AG09319 (cell line): ENCODE results near the gene CCDC102B.

ENCODE experiments used
- DNase-seq: peaks from one replicate; pipeline ENCODE4 v3.0.0-alpha.2; 2010; ENCODE audit warnings: low read depth; ENCODE audit errors: extremely low read depth
- TF ChIP-seq, protein P1 (sequence below): IDR thresholded peaks from 2 replicates; pipeline ENCODE4 v1.5.1; 2011; ENCODE audit warnings: low read depth, mild to moderate bottlenecking, inconsistent platforms, low read length, moderate library complexity

The CCDC102B gene

GRCh38 chr18:68797871-68798270 is at the start of gene CCDC102B:
CCDC102B (plus strand) TSS chr18:68798080; CDS start chr18:68836764, 38,684 bp downstream.
- peak; percentile 80 for DNase-seq
- TF ChIP-seq, protein P1, sequence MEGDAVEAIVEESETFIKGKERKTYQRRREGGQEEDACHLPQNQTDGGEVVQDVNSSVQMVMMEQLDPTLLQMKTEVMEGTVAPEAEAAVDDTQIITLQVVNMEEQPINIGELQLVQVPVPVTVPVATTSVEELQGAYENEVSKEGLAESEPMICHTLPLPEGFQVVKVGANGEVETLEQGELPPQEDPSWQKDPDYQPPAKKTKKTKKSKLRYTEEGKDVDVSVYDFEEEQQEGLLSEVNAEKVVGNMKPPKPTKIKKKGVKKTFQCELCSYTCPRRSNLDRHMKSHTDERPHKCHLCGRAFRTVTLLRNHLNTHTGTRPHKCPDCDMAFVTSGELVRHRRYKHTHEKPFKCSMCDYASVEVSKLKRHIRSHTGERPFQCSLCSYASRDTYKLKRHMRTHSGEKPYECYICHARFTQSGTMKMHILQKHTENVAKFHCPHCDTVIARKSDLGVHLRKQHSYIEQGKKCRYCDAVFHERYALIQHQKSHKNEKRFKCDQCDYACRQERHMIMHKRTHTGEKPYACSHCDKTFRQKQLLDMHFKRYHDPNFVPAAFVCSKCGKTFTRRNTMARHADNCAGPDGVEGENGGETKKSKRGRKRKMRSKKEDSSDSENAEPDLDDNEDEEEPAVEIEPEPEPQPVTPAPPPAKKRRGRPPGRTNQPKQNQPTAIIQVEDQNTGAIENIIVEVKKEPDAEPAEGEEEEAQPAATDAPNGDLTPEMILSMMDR, result no peak

DNA sequence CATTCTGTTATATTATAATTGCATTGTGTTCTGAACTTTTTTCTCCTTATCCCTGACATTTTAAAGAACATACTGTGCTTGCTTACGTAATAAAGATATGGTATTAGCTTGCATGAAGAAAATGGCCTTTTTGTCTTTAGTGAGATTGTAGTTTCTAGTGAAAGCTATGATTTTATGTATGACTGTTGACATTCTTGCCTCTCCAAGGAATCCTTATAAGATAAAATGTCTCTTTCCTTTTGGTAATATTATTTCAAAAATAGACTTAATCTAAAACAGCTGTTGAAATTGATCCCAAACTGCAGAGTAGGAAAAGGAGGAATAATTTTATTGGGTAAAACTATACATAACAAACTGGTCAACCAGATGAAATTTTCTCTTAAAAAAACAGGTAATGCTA is 40.8 kb upstream of the CCDC102B start:
- TF ChIP-seq, protein P1, result no peak
- no peak for DNase-seq

- TF ChIP-seq, protein P1, result no peak
These were observed 38.6 kb upstream of the CCDC102B start for GRCh38 chr18:68759308-68759707.

DNA sequence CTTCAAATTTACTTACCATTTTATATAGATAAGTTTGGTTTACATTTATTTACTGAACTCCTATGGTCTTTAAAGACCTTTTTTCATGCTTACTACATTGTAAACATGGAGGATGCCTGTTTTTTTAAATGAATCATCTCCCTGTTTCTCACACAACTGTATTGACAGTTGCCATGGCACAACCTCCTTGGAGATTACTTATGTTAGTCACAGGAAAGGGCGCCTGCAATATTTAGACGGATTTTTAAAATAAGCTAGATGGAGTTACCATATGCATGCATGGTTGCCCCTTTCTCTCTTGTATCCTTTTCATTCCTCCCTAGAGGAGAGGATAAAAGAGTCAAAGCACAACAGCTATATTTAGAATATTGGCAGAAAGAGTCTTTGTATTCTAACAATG is 34.8 kb upstream of the CCDC102B start:
- TF ChIP-seq, protein P1, result no peak

More at GRCh38 chr18:68759308-68759707, 38.6 kb upstream of the CCDC102B start:
- no peak for DNase-seq

GRCh38 chr18:68764016-68764415 is 33.9 kb upstream of the CCDC102B start:
- no peak for DNase-seq
- TF ChIP-seq, protein P1, result no peak

More for the DNA sequence above, 34.8 kb upstream of the CCDC102B start:
- DNase-seq, result no peak

DNA sequence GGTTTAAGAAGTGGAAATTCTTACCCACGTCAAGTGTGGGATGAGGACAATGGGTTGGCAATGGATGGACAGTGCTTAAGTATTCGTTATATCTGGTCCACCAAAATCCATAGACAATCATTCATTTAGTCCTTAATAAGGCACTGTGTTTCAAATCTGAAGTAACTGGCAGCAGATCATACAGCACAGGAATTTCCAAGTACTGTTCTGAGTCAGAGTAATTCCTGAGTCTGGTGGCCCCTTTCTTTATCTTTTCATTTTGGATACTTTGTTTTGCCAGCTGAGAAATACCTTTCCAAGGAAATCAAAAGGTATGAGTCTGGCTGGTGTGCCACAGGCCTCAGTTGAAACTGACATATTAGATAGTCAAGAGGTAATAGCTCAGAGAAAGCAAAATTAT is 31.4 kb upstream of the CCDC102B start:
- TF ChIP-seq, protein P1, result no peak
- DNase-seq, result no peak

- DNase-seq, result peak; percentile 59
- TF ChIP-seq, protein P1, result no peak
These were observed 28.4 kb upstream of the CCDC102B start for GRCh38 chr18:68769461-68769860.
